Prostate gland (tissue), 2 donors: ENCODE results near the gene VAV2.

Experiments used
- POLR2AphosphoS5 ChIP-seq: sonication (generic); formaldehyde crosslinking; IDR thresholded peaks from one replicate; pipeline ENCODE4 v1.6.1; 2017; ENCODE audit warnings: antibody characterized with exemption
- TF ChIP-seq, protein P1 (sequence below), 4 experiments: fragments of 200-600 bp in 2 of 4; fragments of 450-650 bp in 2 of 4; sonication (generic) in 2 of 4; IDR thresholded peaks; 1 replicate in 3 of 4; 2 replicates in 1 of 4; pipeline ENCODE4 v1.5.1; 2016 to 2019; ENCODE audit warnings: antibody characterized with exemption in 4 of 4, mild to moderate bottlenecking in 2 of 4, moderate library complexity in 2 of 4

- no peak for TF ChIP-seq POLR2AphosphoS5
- TF ChIP-seq, protein P1, sequence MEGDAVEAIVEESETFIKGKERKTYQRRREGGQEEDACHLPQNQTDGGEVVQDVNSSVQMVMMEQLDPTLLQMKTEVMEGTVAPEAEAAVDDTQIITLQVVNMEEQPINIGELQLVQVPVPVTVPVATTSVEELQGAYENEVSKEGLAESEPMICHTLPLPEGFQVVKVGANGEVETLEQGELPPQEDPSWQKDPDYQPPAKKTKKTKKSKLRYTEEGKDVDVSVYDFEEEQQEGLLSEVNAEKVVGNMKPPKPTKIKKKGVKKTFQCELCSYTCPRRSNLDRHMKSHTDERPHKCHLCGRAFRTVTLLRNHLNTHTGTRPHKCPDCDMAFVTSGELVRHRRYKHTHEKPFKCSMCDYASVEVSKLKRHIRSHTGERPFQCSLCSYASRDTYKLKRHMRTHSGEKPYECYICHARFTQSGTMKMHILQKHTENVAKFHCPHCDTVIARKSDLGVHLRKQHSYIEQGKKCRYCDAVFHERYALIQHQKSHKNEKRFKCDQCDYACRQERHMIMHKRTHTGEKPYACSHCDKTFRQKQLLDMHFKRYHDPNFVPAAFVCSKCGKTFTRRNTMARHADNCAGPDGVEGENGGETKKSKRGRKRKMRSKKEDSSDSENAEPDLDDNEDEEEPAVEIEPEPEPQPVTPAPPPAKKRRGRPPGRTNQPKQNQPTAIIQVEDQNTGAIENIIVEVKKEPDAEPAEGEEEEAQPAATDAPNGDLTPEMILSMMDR (IDR thresholded peaks at IDR 0.05), result no peak
Measured at GRCh38 chr9:133798160-133798559, 194.0 kb downstream of the VAV2 start.
